ENCODE data around the gene BRF1.
"Not testable (repeated sequence)": the region's sequence is repeated elsewhere in the genome, so short reads cannot be mapped to it uniquely, and the experiment has no call there.

The BRF1 gene

GRCh38 chr14:105301103-105301914, 508 bp upstream of the BRF1 start:
- DNase-seq (ENCODE audit: low spot score in 2 of 2), result peak; percentile 97 to 100
- in situ Hi-C loops (cut with MboI; ENCODE audit: low sequenced_read_pairs), result no loop called here
- Histone ChIP-seq H3K36me3 (replicated peaks) (no peaks in the 10 kb centered on the region), H3K4me1 (peaks cover 6% of the 10 kb centered on the region), H3K9me3 (no peaks in the 10 kb centered on the region), H3K4me3 (peak overlapping the region; percentile 72), H3K27me3 (ENCODE audit: low read depth) (no peaks in the 10 kb centered on the region)

GRCh38 chr14:105299654-105300541, 903 bp downstream of the BRF1 start:
- DNase-seq (ENCODE audit: low spot score in 2 of 2), result peak; percentile 13 to 32
- in situ Hi-C loops (cut with MboI; ENCODE audit: low sequenced_read_pairs), result no loop called here

GRCh38 chr14:105297311-105297710, 3.5 kb downstream of the BRF1 start:
- H3K4me1 ChIP-seq; H3K4me3 ChIP-seq; H3K9me3 ChIP-seq; in situ Hi-C loops (cut with MboI; ENCODE audit: low sequenced_read_pairs); H3K36me3 ChIP-seq (replicated peaks); DNase-seq (ENCODE audit: low spot score in 2 of 2); H3K27me3 ChIP-seq (ENCODE audit: low read depth): not testable (repeated sequence)

More at GRCh38 chr14:105299654-105300541, 903 bp downstream of the BRF1 start:
- Histone ChIP-seq H3K9me3 (no peaks in the 10 kb centered on the region), H3K36me3 (replicated peaks) (no peaks in the 10 kb centered on the region), H3K27me3 (ENCODE audit: low read depth) (no peaks in the 10 kb centered on the region), H3K4me3 (peak overlapping the region; percentile 72), H3K4me1 (peaks cover 6% of the 10 kb centered on the region)

- H3K36me3 ChIP-seq (replicated peaks), result no peaks in the 10 kb centered on the region
- no peak overlapping the region for H3K4me3 ChIP-seq
- H3K27me3 ChIP-seq (ENCODE audit: low read depth), result no peaks in the 10 kb centered on the region
- in situ Hi-C loops (cut with MboI; ENCODE audit: low sequenced_read_pairs), result no loop called here
- H3K4me1 ChIP-seq, result peaks cover 2% of the 10 kb centered on the region; the same call in 1 of the 2 replicates
- H3K9me3 ChIP-seq, result no peaks in the 10 kb centered on the region
- no peak for DNase-seq (ENCODE audit: low spot score in 2 of 2)
These were observed 6.6 kb downstream of the BRF1 start for GRCh38 chr14:105294142-105294597.

- Histone ChIP-seq H3K36me3 (replicated peaks) (no peaks in the 10 kb centered on the region), H3K4me3 (no peak overlapping the region), H3K4me1 (no peaks in the 10 kb centered on the region), H3K27me3 (ENCODE audit: low read depth) (no peaks in the 10 kb centered on the region), H3K9me3 (no peaks in the 10 kb centered on the region)
- in situ Hi-C loops (cut with MboI; ENCODE audit: low sequenced_read_pairs), result no loop called here
- DNase-seq (ENCODE audit: low spot score in 2 of 2), result no peak
These were observed 7.7 kb downstream of the BRF1 start for GRCh38 chr14:105292826-105293711.

GRCh38 chr14:105290621-105291346, 10.0 kb downstream of the BRF1 start:
- Histone ChIP-seq H3K9me3 (no peaks in the 10 kb centered on the region), H3K4me1 (no peaks in the 10 kb centered on the region), H3K27me3 (ENCODE audit: low read depth) (no peaks in the 10 kb centered on the region), H3K36me3 (replicated peaks) (no peaks in the 10 kb centered on the region), H3K4me3 (no peak overlapping the region)
- no peak for DNase-seq (ENCODE audit: low spot score in 2 of 2)
- in situ Hi-C loops (cut with MboI; ENCODE audit: low sequenced_read_pairs), result no loop called here

GRCh38 chr14:105288936-105289335, 11.9 kb downstream of the BRF1 start:
- H3K4me3 ChIP-seq; H3K4me1 ChIP-seq; H3K9me3 ChIP-seq; H3K36me3 ChIP-seq (replicated peaks); DNase-seq (ENCODE audit: low spot score in 2 of 2); in situ Hi-C loops (cut with MboI; ENCODE audit: low sequenced_read_pairs); H3K27me3 ChIP-seq (ENCODE audit: low read depth): not testable (repeated sequence)

- Histone ChIP-seq H3K4me3 (no peak overlapping the region), H3K27me3 (ENCODE audit: low read depth) (no peaks in the 10 kb centered on the region), H3K36me3 (replicated peaks) (no peaks in the 10 kb centered on the region), H3K9me3 (no peaks in the 10 kb centered on the region), H3K4me1 (no peaks in the 10 kb centered on the region)
- no peak for DNase-seq (ENCODE audit: low spot score in 2 of 2)
- in situ Hi-C loops (cut with MboI; ENCODE audit: low sequenced_read_pairs), result no loop called here
These were observed 13.3 kb downstream of the BRF1 start for GRCh38 chr14:105287249-105288102.

GRCh38 chr14:105286759-105287144, 14.0 kb downstream of the BRF1 start:
- no peaks in the 10 kb centered on the region for H3K4me1 ChIP-seq
- H3K36me3 ChIP-seq (replicated peaks), result no peaks in the 10 kb centered on the region
- no peak overlapping the region for H3K4me3 ChIP-seq
- in situ Hi-C loops (cut with MboI; ENCODE audit: low sequenced_read_pairs), result no loop called here
- no peaks in the 10 kb centered on the region for H3K9me3 ChIP-seq
- DNase-seq (ENCODE audit: low spot score in 2 of 2), result no peak
- H3K27me3 ChIP-seq (ENCODE audit: low read depth), result no peaks in the 10 kb centered on the region

- Histone ChIP-seq H3K27me3 (ENCODE audit: low read depth) (no peaks in the 10 kb centered on the region), H3K4me3 (no peak overlapping the region), H3K9me3 (no peaks in the 10 kb centered on the region), H3K36me3 (replicated peaks) (no peaks in the 10 kb centered on the region), H3K4me1 (no peaks in the 10 kb centered on the region)
- no peak for DNase-seq (ENCODE audit: low spot score in 2 of 2)
- in situ Hi-C loops (cut with MboI; ENCODE audit: low sequenced_read_pairs), result no loop called here
These were observed 15.6 kb downstream of the BRF1 start for GRCh38 chr14:105285174-105285573.

GRCh38 chr14:105283899-105284298, 16.9 kb downstream of the BRF1 start:
- no peaks in the 10 kb centered on the region for H3K9me3 ChIP-seq
- H3K4me3 ChIP-seq, result no peak overlapping the region
- no peaks in the 10 kb centered on the region for H3K36me3 ChIP-seq (replicated peaks)
- no peaks in the 10 kb centered on the region for H3K4me1 ChIP-seq
- no peaks in the 10 kb centered on the region for H3K27me3 ChIP-seq (ENCODE audit: low read depth)
- DNase-seq (ENCODE audit: low spot score in 2 of 2), result no peak
- in situ Hi-C loops (cut with MboI; ENCODE audit: low sequenced_read_pairs), result no loop called here

GRCh38 chr14:105283028-105283427, 17.8 kb downstream of the BRF1 start:
- in situ Hi-C loops (cut with MboI; ENCODE audit: low sequenced_read_pairs), result no loop called here
- Histone ChIP-seq H3K9me3 (no peaks in the 10 kb centered on the region), H3K27me3 (ENCODE audit: low read depth) (no peaks in the 10 kb centered on the region), H3K4me1 (no peaks in the 10 kb centered on the region), H3K4me3 (no peak overlapping the region), H3K36me3 (replicated peaks) (no peaks in the 10 kb centered on the region)
- DNase-seq (ENCODE audit: low spot score in 2 of 2), result no peak

All from HAP-1 (cell line).